Measurements from ENCODE around the gene TMEM98.
"Not testable (repeated sequence)": the region's sequence is repeated elsewhere in the genome, so short reads cannot be mapped to it uniquely, and the experiment has no call there.

Gene TMEM98

DNA sequence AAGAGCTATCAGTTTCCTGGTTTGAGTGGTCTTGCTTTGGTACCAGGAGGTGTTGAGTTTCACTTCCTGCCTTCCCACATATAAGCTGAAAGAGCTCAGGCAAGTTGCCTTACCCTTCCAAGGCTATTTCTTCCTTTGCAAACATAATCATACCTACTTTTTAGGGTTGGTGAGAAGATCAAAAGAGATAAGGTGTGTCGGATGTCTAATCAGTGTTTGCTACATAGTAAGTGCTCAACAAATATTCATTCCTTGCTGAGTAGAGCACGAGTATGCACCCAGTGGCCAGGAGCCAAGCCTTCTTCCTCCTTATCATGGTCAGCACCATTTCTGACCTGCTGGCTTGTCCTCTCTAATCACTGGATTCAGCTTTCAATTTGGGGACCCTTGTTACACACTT is 12.7 kb upstream of the TMEM98 start:
- DNase-seq (ENCODE audit: low spot score), result no peak

- no peak for DNase-seq (ENCODE audit: low spot score)
Observed at GRCh38 chr17:32916134-32916533, 11.8 kb upstream of the TMEM98 start.

GRCh38 chr17:32917081-32917480 is 10.9 kb upstream of the TMEM98 start:
- DNase-seq (ENCODE audit: low spot score), result no peak

DNA sequence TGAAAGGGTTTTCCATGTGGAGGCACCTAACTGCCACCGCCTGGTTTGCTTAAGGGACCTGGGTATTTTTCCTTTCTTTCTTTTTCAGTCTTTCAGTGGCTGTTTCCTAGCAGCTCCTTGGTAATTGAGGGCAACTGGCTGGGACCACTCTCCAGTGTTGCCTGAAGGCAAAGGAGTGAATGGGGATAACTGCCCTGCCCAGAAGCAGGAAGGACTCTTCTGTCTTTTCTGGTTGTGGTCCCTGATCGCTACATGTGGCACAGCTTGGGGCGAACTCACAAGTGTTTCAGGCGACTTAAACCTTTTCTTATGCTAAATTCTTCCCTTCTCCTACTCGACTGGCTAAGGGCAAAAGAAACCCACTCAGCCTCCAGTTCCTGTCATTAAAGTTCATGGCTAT is 10.1 kb upstream of the TMEM98 start:
- DNase-seq (ENCODE audit: low spot score), result no peak

DNA sequence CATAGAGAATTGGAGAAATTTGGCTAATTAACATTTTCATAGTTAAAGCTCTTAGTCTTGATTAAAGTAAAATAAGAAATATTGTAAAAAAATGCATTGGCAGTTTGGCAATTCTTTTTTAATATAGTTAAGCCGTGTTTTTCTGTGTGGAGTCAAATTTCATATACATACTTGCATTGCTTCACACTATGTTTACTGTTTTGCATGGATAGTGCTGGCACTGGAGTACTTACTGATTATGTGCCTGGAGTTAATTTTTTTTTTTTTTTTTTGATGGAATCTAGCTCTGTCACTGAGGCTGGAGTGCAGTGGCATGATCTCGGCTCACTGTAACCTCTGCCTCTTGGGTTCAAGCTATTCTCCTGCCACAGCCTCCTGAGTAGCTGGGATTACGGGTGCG is 8.1 kb upstream of the TMEM98 start:
- not testable (repeated sequence) for DNase-seq (ENCODE audit: low spot score)

GRCh38 chr17:32920293-32920692 is 7.7 kb upstream of the TMEM98 start:
- DNase-seq (ENCODE audit: low spot score), result no peak

GRCh38 chr17:32921017-32921416 is 6.9 kb upstream of the TMEM98 start:
- DNase-seq (ENCODE audit: low spot score), result no peak

- DNase-seq (ENCODE audit: low spot score), result not testable (repeated sequence)
Observed at GRCh38 chr17:32923905-32924304, 4.0 kb upstream of the TMEM98 start.

DNA sequence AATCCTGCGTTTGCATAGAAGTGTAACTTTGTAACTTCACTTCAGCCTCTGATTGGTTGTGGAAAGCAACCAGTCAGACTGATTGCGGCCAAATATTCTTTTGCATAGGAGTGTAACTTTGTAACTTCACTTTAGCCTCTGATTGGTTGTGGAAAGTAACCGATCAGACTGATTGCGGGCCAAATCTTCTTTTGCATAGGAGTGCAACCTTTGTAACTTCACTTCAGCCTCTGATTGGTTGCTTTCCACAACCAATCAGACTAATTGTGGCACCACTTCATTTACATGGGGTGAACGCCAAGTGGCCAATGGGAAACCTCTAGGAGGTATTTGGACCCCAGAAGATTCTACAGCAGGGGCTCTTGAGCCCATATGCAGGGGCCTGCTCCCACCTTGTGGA is 1.8 kb upstream of the TMEM98 start:
- DNase-seq (ENCODE audit: low spot score), result no peak

- DNase-seq (ENCODE audit: low spot score), result not testable (repeated sequence)
Observed at GRCh38 chr17:32926789-32927188, 1.2 kb upstream of the TMEM98 start.

- DNase-seq (ENCODE audit: low spot score), result no peak
Observed at GRCh38 chr17:32927201-32927723, 691 bp upstream of the TMEM98 start.

DNA sequence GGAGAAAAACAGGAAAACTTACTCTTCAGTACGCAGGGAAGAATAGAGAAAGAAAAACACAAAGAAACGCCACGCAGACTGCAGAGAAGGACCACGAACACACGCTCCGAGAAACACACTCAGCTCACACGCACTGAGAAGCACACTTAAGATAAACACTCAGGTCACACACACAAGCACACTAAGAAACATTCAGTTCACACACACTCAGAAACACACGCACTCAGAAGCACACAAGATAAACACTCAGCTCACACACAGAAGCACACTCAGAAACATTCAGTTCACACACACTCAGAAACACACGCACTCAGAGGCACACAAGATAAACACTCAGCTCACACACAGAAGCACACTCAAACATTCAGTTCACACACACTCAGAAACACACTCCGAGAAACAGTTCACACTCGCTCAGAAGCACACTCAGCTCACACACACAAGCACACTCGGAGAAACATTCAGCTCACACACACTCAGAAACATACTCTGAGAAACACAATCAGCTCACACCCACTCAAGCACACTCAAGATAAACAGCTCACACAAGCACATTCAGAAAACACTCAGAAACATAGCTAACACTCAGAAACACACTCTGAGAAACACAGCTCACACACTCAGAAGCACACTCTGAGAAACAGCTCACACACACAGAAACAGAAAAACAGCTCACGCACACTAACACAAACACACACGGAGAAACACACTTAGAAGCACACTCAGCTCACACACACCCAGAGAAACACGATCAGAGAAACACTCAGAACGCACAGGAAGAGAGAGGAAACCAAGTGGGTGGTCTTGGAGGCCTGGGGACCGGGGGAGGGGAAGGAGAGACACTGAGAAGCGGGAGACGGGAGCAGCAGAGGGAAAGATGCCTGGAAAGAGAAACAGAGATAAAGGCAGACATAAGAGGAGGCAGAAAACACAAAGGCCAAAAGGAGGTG is 908 bp downstream of the TMEM98 start:
- no peak for DNase-seq (ENCODE audit: low spot score)

DNA sequence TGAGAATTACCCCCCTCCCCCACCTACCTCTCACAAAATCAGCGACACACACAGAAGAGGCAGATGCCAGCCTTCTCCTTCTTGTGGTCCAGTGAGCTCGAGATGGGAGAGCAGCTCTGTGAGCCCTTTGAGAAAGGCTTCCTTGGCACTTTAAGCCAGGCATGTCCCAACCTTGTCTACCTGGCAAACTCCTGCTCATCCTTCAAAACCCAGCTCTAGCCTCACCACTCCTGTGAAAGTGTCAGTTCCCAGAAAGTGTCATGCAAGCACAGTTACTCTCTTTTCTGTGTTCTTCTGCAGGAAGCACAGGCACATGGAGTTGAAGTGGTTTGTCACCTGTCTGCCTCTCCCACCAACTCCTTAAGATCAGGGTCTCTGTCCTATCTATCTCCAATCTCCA is 1.6 kb downstream of the TMEM98 start:
- no peak for DNase-seq (ENCODE audit: low spot score)

GRCh38 chr17:32930512-32930911 is 2.6 kb downstream of the TMEM98 start:
- DNase-seq (ENCODE audit: low spot score), result no peak

- DNase-seq (ENCODE audit: low spot score), result no peak
Observed at GRCh38 chr17:32931686-32932085, 3.7 kb downstream of the TMEM98 start.

- DNase-seq (ENCODE audit: low spot score), result no peak
Observed at GRCh38 chr17:32933881-32934280, 5.9 kb downstream of the TMEM98 start.

GRCh38 chr17:32935726-32936125 is 7.8 kb downstream of the TMEM98 start:
- DNase-seq (ENCODE audit: low spot score), result no peak

- DNase-seq (ENCODE audit: low spot score), result no peak
Observed at GRCh38 chr17:32936186-32936893, 8.4 kb downstream of the TMEM98 start.

GRCh38 chr17:32936894-32937500 is 9.0 kb downstream of the TMEM98 start:
- DNase-seq (ENCODE audit: low spot score), result peak; percentile 79

- DNase-seq (ENCODE audit: low spot score), result no peak
Observed at GRCh38 chr17:32940706-32941390, 12.9 kb downstream of the TMEM98 start.

DNA sequence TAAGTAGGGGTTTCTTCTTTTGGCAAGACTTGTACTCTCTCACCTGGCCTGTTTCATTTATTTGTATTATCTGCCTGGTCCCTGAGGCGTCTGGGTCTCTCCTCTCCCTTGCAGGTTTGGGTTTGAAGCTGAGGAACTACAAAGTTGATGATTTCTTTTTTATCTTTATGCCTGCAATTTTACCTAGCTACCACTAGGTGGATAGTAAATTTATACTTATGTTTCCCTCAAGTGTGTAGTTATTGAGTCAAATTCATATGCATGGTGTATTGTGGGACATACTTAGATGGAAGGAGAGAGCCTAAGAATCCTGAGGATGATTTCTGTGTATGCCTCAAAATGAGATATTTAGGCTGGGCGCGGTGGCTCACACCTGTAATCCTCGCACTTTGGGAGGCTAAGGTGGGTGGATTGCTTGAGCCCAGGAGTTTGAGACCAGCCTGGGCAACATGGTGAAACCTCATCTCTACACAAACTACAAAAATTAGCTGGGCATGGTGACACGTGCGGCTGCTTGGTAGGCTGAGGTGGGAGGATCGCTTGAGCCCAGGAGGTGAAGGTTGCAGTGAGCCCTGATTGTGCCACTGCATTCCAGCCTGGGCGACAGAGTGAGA is 13.6 kb downstream of the TMEM98 start:
- DNase-seq (ENCODE audit: low spot score), result peak; percentile 26

DNA sequence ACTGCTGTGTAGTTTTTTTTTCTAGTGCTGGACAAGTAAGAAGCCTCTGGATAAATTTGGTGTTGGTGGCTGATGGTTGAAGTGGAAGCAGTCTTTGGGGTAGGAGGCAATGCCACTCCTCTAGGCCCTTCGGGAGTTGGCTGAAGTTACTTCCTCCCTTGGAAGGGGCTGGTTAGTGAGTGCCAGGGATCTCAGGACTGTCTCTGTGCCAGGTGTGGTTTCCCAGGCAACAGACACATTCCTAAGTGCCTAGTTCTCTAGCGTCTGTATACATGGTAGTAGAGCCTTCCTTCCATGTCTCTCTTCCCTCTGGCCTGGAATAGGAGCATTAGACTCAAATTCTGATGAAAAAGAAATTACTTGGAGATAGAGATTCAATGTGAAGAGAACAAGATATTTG is 15.3 kb downstream of the TMEM98 start:
- no peak for DNase-seq (ENCODE audit: low spot score)
